Mesothelial cell of epicardium (in vitro differentiated cells): ENCODE measurements around the gene DNAJC25. TPM values are rescaled to one million over a fixed set of nuclear protein-coding genes. Genes with fewer than 3 reads are reported as not detected.
"Not testable (repeated sequence)": the region's sequence is repeated elsewhere in the genome, so short reads cannot be mapped to it uniquely, and the experiment has no call there.

ENCODE experiments used
- DNase-seq, 2 experiments: peaks; one replicate each; pipeline ENCODE4 v3.0.0; 2021; ENCODE audit warnings: low spot score in 2 of 2; ENCODE audit not compliant: unreplicated experiment in 2 of 2
- H3K27ac Mint-ChIP-seq: 2 replicates; pipeline ENCODE4 v1.8.0; 2021; ENCODE audit warnings: mixed read lengths
- H3K27me3 Mint-ChIP-seq: 2 replicates; pipeline ENCODE4 v1.8.0; 2021; ENCODE audit warnings: low read depth, mixed read lengths
- H3K36me3 Mint-ChIP-seq: 2 replicates; pipeline ENCODE4 v1.8.0; 2021; ENCODE audit warnings: mixed read lengths
- H3K4me1 Mint-ChIP-seq: 2 replicates; pipeline ENCODE4 v1.8.0; 2021; ENCODE audit warnings: mixed read lengths
- H3K4me3 Mint-ChIP-seq: 2 replicates; pipeline ENCODE4 v1.8.0; 2021; ENCODE audit warnings: mild to moderate bottlenecking, moderate library complexity, mixed read lengths
- H3K9me3 Mint-ChIP-seq: 2 replicates; pipeline ENCODE4 v1.8.0; 2021; ENCODE audit warnings: mixed read lengths
- CTCF ChIP-seq: fragments of 200-600 bp; sonication (generic); IDR thresholded peaks from one replicate; pipeline ENCODE4 v1.5.0; 2021; ENCODE audit warnings: antibody characterized with exemption; ENCODE audit not compliant: unreplicated experiment
- total RNA-seq: library from RNA; stranded (reverse); gene quantifications from 3 replicates; pipeline ENCODE4 v1.2.1, GENCODE V29; 2021

The DNAJC25 gene
- total RNA-seq, 1 donor from 2014 or later: 9.9 TPM

- H3K27ac Mint-ChIP-seq: no peak overlapping the region
- H3K4me3 Mint-ChIP-seq: no peak overlapping the region
- DNase-seq: no peak
Observed at GRCh38 chr9:111615928-111616327, 15.2 kb upstream of the DNAJC25 start.

DNA sequence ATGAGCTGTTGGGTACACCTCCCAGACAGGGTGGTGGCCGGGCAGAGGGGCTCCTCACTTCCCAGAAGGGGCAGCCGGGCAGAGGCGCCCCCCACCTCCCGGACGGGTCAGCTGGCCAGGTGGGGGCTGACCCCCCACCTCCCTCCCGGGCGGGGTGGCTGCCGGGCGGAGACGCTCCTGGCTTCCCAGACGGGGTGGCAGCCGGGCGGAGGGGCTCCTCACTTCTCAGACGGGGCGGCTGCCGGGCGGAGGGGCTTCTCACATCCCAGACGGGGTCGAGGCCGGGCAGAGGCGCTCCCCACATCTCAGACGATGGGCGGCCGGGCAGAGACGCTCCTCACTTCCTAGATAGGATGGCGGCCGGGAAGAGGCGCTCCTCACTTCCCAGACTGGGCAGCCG, 13.8 kb upstream of the DNAJC25 start:
- H3K36me3 Mint-ChIP-seq, H3K9me3 Mint-ChIP-seq, H3K4me3 Mint-ChIP-seq, H3K4me1 Mint-ChIP-seq, H3K27ac Mint-ChIP-seq, H3K27me3 Mint-ChIP-seq, DNase-seq: not testable (repeated sequence)

More at GRCh38 chr9:111615928-111616327, 15.2 kb upstream of the DNAJC25 start:
- Mint-ChIP-seq H3K27me3 (peaks cover 5% of the 10 kb centered on the region), H3K9me3 (no peaks in the 10 kb centered on the region), H3K4me1 (peaks cover 2% of the 10 kb centered on the region), H3K36me3 (no peaks in the 10 kb centered on the region)
- TF ChIP-seq CTCF: no peak

DNA sequence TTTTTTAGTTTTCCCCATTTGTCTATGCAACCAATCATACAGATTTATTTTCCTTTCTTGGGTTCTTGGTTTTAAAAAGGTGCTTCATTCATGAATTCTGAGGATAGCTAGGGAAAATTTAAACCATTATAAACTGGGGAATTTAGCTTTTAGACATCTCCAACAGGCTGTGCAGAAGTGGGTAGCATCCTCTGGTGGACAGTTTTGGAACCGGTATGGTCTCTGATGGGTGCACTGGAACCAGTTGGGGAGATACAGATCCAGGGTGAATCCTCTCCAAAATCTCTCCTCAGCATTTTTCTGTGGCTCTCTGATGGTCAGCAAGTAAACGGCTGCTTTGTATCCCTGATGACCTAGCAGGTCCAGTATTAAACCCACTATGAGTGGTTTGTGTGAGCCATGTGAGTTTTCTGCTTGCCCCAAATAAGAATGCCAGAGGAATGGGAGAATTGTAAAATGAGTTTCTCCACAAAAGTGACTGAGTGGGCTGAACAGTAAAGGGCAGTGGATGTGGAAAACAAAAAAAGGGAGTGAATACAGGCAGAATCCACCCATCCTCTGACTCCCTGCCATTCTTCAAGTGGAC, 9.1 kb upstream of the DNAJC25 start:
- Mint-ChIP-seq H3K36me3 (no peaks in the 10 kb centered on the region), H3K4me1 (no peaks in the 10 kb centered on the region), H3K4me3 (no peak overlapping the region), H3K9me3 (no peaks in the 10 kb centered on the region), H3K27ac (no peak overlapping the region), H3K27me3 (peaks cover 3% of the 10 kb centered on the region)
- no peak for DNase-seq
- TF ChIP-seq CTCF: no peak

DNA sequence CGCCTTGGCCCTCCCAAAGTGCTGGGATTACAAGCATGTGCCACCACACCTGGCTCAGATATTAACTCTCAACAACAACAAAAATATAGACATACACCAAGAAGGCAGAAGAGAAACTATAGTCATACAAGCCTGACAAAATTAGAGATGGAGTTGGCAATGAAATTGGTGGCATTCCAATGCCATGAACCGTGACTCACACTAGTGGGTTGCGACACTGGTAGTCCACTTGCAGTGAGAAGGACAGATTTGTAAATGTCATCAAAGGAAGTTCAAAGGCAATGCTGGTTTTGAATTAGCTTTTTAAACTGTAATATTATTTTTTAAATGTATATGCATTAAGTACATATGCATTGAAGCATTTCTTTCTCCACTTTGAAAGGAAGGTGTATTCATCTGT, 8.5 kb upstream of the DNAJC25 start:
- H3K9me3 Mint-ChIP-seq: no peaks in the 10 kb centered on the region
- H3K4me1 Mint-ChIP-seq: no peaks in the 10 kb centered on the region
- no peak overlapping the region for H3K4me3 Mint-ChIP-seq
- no peak overlapping the region for H3K27ac Mint-ChIP-seq
- no peak for TF ChIP-seq CTCF
- H3K27me3 Mint-ChIP-seq: peaks cover 3% of the 10 kb centered on the region
- no peaks in the 10 kb centered on the region for H3K36me3 Mint-ChIP-seq
- no peak for DNase-seq

- DNase-seq: no peak
- Mint-ChIP-seq H3K27me3 (peaks cover 3% of the 10 kb centered on the region), H3K4me3 (no peak overlapping the region), H3K27ac (no peak overlapping the region), H3K4me1 (peaks cover 12% of the 10 kb centered on the region), H3K9me3 (no peaks in the 10 kb centered on the region), H3K36me3 (no peaks in the 10 kb centered on the region)
- TF ChIP-seq CTCF: no peak
Observed at GRCh38 chr9:111627260-111627963, 3.7 kb upstream of the DNAJC25 start.

GRCh38 chr9:111628411-111628810, 2.7 kb upstream of the DNAJC25 start:
- Mint-ChIP-seq H3K4me1 (peaks cover 22% of the 10 kb centered on the region), H3K4me3 (no peak overlapping the region), H3K27me3 (peaks cover 3% of the 10 kb centered on the region), H3K9me3 (no peaks in the 10 kb centered on the region), H3K36me3 (no peaks in the 10 kb centered on the region), H3K27ac (no peak overlapping the region)
- DNase-seq: no peak
- TF ChIP-seq CTCF: no peak
